ENCODE results near the gene TTC4. TPM values are rescaled to one million over a fixed set of nuclear protein-coding genes. Genes with fewer than 3 reads are reported as not detected.

The TTC4 gene
- total RNA-seq, 2 experiments from 2014 or later, result 24.3 to 26.1 TPM

GRCh38 chr1:54768093-54768492 is 52.4 kb downstream of the TTC4 start:
- intact Hi-C loops (cut with micrococcal nuclease; ENCODE audit: unreplicated experiment), result no loop called here
- Histone ChIP-seq H3K4me1 (ENCODE audit: insufficient read depth, low read length, poor library complexity, severe bottlenecking) (peaks cover 23% of the 10 kb centered on the region), H4K20me1 (ENCODE audit: insufficient read depth, low read length) (no peaks in the 10 kb centered on the region), H2AFZ (ENCODE audit: low read length) (no peak overlapping the region), H3K27ac (ENCODE audit: low read depth, low read length, poor library complexity, severe bottlenecking) (no peak overlapping the region), H3K79me2 (ENCODE audit: insufficient read depth, low read depth, low read length) (peaks cover 10% of the 10 kb centered on the region; the same call in 1 of the 2 replicates), H3K4me3 (ENCODE audit: low read depth, low read length, poor library complexity, severe bottlenecking) (no peak overlapping the region), H3K9me3 (ENCODE audit: low read length) (no peaks in the 10 kb centered on the region), H3K4me2 (ENCODE audit: low read length) (no peak overlapping the region), H3K36me3 (ENCODE audit: insufficient read depth, low read length) (no peaks in the 10 kb centered on the region), H3K9me2 (ENCODE audit: insufficient read depth, low read length) (no peaks in the 10 kb centered on the region)
- DNase-seq (ENCODE audit: low spot score), result peak; percentile 13
- ChIA-PET CTCF (ENCODE audit: unreplicated experiment) (no interaction called here), POLR2A (no interaction called here)
- TF ChIP-seq CTCF (conservative IDR thresholded peaks at IDR 0.05; ENCODE audit: low read length) (peak; percentile 37; the same call in 1 of the 2 replicates), EZH2phosphoT487 (IDR thresholded peaks at IDR 0.05; ENCODE audit: borderline replicate concordance, low read depth, low read length) (no peak)
- no TSS peak for BruUV-seq (replicated peaks)

- H3K4me3 ChIP-seq (ENCODE audit: low read depth, low read length, poor library complexity, severe bottlenecking), result no peak overlapping the region
These were observed 57.3 kb downstream of the TTC4 start for GRCh38 chr1:54772951-54773350.

More at GRCh38 chr1:54772951-54773350, 57.3 kb downstream of the TTC4 start:
- BruUV-seq (replicated peaks), result no TSS peak
- no peaks in the 10 kb centered on the region for H3K79me2 ChIP-seq (ENCODE audit: insufficient read depth, low read depth, low read length)
- H2AFZ ChIP-seq (ENCODE audit: low read length), result no peak overlapping the region
- CTCF ChIA-PET (ENCODE audit: unreplicated experiment), result no interaction called here
- TF ChIP-seq CTCF (conservative IDR thresholded peaks at IDR 0.05; ENCODE audit: low read length), result no peak
- TF ChIP-seq EZH2phosphoT487 (IDR thresholded peaks at IDR 0.05; ENCODE audit: borderline replicate concordance, low read depth, low read length), result no peak
- no peaks in the 10 kb centered on the region for H3K9me3 ChIP-seq (ENCODE audit: low read length)
- H3K9me2 ChIP-seq (ENCODE audit: insufficient read depth, low read length), result no peaks in the 10 kb centered on the region
- H3K27ac ChIP-seq (ENCODE audit: low read depth, low read length, poor library complexity, severe bottlenecking), result no peak overlapping the region
- no peaks in the 10 kb centered on the region for H3K36me3 ChIP-seq (ENCODE audit: insufficient read depth, low read length)
- intact Hi-C loops (cut with micrococcal nuclease; ENCODE audit: unreplicated experiment), result no loop called here
- H4K20me1 ChIP-seq (ENCODE audit: insufficient read depth, low read length), result no peaks in the 10 kb centered on the region
- DNase-seq (ENCODE audit: low spot score), result no peak
- POLR2A ChIA-PET, result interaction anchor here (0.5 kb wide), 1 partner anchor 51 kb away, joined by 4 read pairs; no protein-coding TSS in a partner anchor
- no peak overlapping the region for H3K4me2 ChIP-seq (ENCODE audit: low read length)
- peaks cover 6% of the 10 kb centered on the region for H3K4me1 ChIP-seq (ENCODE audit: insufficient read depth, low read length, poor library complexity, severe bottlenecking)

Measured in OCI-LY7 (cell line).